Small intestine (tissue), 7 donors: ENCODE measurements around the gene NIT2. TPM values are rescaled to one million over a fixed set of nuclear protein-coding genes. Genes with fewer than 3 reads are reported as not detected.

Source experiments
- DNase-seq, 2 donors: peaks; one replicate each; pipeline versions ENCODE4 v3.0.0 to v3.0.0-alpha.2; 2013
- FAIRE-seq: peaks from 2 replicates; lab custom pipeline; 2012; peaks lifted over from hg19 to GRCh38; lab: Jason Lieb, UNC
- H3K27ac ChIP-seq, 3 donors: one replicate each; pipeline ENCODE4 v1.5.1; 2013; ENCODE audit warnings: low read length in 2 of 3, mild to moderate bottlenecking in 2 of 3, control low read depth in 1 of 3, inconsistent platforms in 1 of 3, low read depth in 1 of 3, moderate library complexity in 1 of 3
- H3K27me3 ChIP-seq, 3 donors: one replicate each; pipeline ENCODE4 v1.6.1; 2013; ENCODE audit warnings: low read length in 3 of 3, inconsistent platforms in 1 of 3; ENCODE audit not compliant: control insufficient read depth in 3 of 3, insufficient read depth in 3 of 3
- H3K36me3 ChIP-seq, 3 donors: one replicate each; pipeline ENCODE4 v1.6.1; 2013; ENCODE audit warnings: low read length in 3 of 3, inconsistent platforms in 1 of 3, low read depth in 1 of 3, mild to moderate bottlenecking in 1 of 3, moderate library complexity in 1 of 3; ENCODE audit not compliant: control insufficient read depth in 3 of 3, insufficient read depth in 2 of 3
- H3K4me1 ChIP-seq, 3 donors: one replicate each; pipeline ENCODE4 v1.6.1; 2013; ENCODE audit warnings: low read length in 2 of 3, inconsistent platforms in 1 of 3, low read depth in 1 of 3, mild to moderate bottlenecking in 1 of 3, moderate library complexity in 1 of 3; ENCODE audit not compliant: control insufficient read depth in 3 of 3, insufficient read depth in 2 of 3
- H3K4me3 ChIP-seq, 3 donors: one replicate each; pipeline ENCODE4 v1.5.1; 2013; ENCODE audit warnings: low read length in 3 of 3, control low read depth in 1 of 3, inconsistent platforms in 1 of 3, low read depth in 1 of 3, mild to moderate bottlenecking in 1 of 3, moderate library complexity in 1 of 3
- H3K9me3 ChIP-seq, 2 donors: one replicate each; pipeline ENCODE4 v1.6.1; 2013; ENCODE audit warnings: low read depth in 1 of 2, low read length in 1 of 2; ENCODE audit not compliant: control insufficient read depth in 2 of 2, insufficient read depth in 1 of 2
- WGBS, 3 donors: extraction: QIAGEN DNeasy Blood & Tissue Kit; methylation state at CpG; one replicate each; pipeline ENCODE4 v1.1.7; 2013; 5-methylcytosine and 5-hydroxymethylcytosine counted together
- polyA plus RNA-seq, 4 donors: library from polyadenylated mRNA; stranded (reverse) in 3 of 4; unstranded in 1 of 4; fragments of 200-250 nt in 3 of 4; fragments of 120-200 nt in 1 of 4; gene quantifications; one replicate each; pipeline versions ENCODE4 v1.2.1 to v1.2.3, GENCODE V29; 2013
- donor health status: healthy with polysubstance abuse.
- donor health status: control.
- donor health status: control.
- donor health status: Bipolar disorder and iron deficiency.
- donor health status: healthy.

Gene NIT2
- polyA plus RNA-seq, 4 donors = 7.0 to 102 (median 16.1) TPM

DNA sequence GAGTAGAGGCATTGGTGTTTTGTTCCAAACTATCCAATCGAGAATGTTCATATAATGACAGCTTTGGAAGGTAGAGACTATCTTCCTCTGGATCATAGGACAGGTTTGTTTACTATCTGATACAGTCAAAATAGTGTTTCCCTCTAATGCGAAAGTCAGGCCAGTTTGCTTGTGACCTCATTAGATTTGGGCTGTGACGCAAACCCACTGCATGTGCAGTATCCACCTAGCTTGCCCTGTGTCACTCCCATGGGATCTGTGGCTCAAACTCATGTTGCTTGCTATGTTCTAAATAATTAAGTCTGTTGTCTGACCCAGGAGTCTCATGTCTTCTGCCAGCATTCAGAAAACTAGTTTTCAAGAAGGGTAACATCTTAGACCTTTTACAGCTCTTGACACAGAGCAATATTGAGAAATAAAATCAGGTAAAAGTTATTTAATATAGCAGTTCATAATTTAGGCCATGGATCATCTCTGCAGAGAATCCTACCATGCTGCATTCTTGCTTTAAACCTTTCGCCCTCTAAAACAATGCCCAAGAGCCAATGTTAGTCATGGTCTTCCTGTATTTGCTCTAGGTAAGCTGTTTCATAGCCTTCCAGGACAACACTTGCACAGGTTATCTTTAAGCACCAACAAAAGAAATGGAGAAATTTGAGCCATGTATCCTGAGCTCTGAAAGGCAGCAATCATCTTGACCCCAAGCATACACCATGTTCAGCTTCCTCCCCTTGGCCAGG is 26.4 kb downstream of the NIT2 start:
- DNase-seq (no peak), FAIRE-seq (no peak)
- WGBS, 3 donors = 83 to 95% (median 93%) methylated on average over 4 of the region's 4 CpGs
- H3K27me3 ChIP-seq = no peaks in the 10 kb centered on the region
- no peak overlapping the region for H3K27ac ChIP-seq
- peaks cover 0 to 4% (median 0%) of the 10 kb centered on the region in 3 donors for H3K4me1 ChIP-seq
- H3K4me3 ChIP-seq = no peak overlapping the region
- H3K36me3 ChIP-seq = peaks cover 4 to 10% (median 8%) of the 10 kb centered on the region in 3 donors
- no peaks in the 10 kb centered on the region for H3K9me3 ChIP-seq

DNA sequence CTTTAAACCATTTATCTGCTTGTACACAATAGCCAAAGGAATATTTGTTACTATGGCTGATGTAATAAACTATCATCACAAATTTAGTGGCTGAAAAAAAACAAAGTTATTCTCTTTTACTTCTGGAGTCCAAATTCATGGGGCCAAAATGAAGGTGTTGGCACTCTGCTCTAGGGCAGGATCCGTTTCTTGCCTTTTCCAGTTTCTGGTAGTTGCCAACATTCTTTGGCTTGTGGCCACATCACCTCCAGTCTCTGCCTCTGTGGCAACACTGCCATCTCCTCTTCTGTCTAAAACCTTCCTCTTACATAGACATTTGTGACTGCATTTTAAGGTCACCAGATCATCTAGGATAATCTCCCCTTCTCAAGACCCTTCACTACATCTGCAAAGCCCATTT is 27.3 kb downstream of the NIT2 start:
- whole genome bisulfite sequencing, 3 donors = 90 to 100% (median 94%) methylated on average over 1 of the region's 1 CpG
- Histone ChIP-seq H3K27me3 (no peaks in the 10 kb centered on the region), H3K4me1 (peaks cover 0 to 4% (median 0%) of the 10 kb centered on the region in 3 donors), H3K4me3 (no peak overlapping the region), H3K36me3 (peaks cover 4 to 11% (median 9%) of the 10 kb centered on the region in 3 donors), H3K9me3 (no peaks in the 10 kb centered on the region), H3K27ac (no peak overlapping the region)
- no peak for DNase-seq
- no peak for FAIRE-seq

DNA sequence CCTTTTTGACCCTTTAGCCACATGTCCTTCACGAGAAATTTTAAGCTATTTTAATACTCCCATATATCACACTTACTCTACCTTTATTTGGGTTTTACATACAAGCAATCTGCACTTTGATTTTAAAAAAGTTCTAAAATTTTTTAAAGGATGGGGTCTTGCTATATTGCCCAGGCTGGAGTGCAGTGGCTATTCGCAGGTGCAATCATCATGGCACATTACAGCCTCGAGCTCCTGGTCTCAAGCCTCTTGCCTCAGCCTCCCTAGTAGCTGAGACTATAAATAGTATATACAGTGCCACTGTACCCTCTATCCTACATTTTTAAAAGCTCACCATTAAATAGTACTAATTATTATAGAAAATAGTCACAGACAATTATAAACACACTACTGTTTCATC is 29.9 kb downstream of the NIT2 start:
- FAIRE-seq (no peak), DNase-seq (no peak)
- Histone ChIP-seq H3K4me3 (no peak overlapping the region), H3K36me3 (peaks cover 6 to 16% (median 14%) of the 10 kb centered on the region in 3 donors), H3K4me1 (no peaks in the 10 kb centered on the region), H3K27me3 (no peaks in the 10 kb centered on the region), H3K27ac (no peak overlapping the region), H3K9me3 (no peaks in the 10 kb centered on the region)
- WGBS, 3 donors = 94 to 96% (median 95%) methylated on average over 3 of the region's 3 CpGs

DNA sequence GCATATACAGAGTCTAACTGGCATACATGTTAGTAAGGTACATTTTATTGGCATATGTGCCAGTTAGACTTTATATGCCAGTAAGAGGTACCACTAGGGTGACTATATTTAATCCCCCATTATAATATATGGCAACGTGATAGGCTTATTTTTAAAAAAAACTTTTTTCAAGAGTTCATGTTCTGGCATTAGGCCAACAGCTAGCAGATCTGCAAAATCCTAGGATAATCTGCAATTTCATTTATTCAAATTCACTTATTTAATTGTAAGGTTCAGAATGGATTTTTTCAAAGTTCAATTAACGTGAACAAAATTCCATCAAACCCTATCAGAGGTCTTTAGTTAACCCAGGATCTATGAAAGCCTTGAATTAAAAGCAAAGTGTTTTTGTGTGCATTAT is 31.9 kb downstream of the NIT2 start:
- 77 to 91% (median 82%) methylated on average over 2 of the region's 2 CpGs for WGBS, 3 donors
- DNase-seq (no peak), FAIRE-seq (no peak)
- Histone ChIP-seq H3K4me3 (no peak overlapping the region), H3K27me3 (no peaks in the 10 kb centered on the region), H3K9me3 (no peaks in the 10 kb centered on the region), H3K4me1 (no peaks in the 10 kb centered on the region), H3K36me3 (peaks cover 10 to 24% (median 14%) of the 10 kb centered on the region in 3 donors), H3K27ac (no peak overlapping the region)

DNA sequence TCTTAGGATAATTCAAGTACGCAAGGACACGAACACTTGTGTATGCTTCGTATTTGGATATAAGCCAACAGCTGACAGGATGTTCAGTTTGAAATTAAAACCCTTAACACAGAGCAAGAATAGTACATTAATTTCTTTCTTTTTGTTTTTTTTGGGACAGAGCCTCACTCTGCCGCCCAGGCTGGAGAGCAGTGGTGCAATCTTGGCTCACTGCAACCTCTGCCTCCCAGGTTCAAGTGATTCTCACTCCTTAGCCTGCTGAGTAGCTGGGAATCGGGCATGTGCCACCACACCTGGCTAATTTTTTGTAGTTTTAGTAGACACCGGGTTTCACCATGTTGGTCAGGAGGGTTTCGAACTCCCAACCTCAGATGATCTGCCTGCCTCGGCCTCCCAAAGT is 33.9 kb downstream of the NIT2 start:
- FAIRE-seq = no peak

DNA sequence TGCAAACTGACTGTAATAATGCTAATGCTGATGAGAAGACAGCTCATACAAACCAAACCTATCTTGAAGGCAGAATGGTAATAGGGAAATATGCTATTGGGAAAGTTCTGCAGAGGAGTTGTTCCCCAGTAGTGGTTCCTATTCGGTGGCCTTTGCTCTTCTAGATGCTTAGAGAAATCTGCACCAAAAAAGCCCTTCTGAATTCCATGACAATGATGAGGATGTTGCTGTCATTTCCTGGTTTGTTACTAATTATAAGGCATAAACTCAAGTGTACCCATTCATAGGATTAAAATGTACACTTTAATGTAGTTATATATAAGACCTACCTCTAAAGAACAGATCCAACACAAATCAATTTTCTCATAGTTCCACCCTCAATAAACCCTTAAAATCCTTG is 36.2 kb downstream of the NIT2 start:
- FAIRE-seq (no peak), DNase-seq (no peak)
- WGBS, 3 donors = 96 to 100% (median 97%) methylated on average over 1 of the region's 1 CpG
- no peaks in the 10 kb centered on the region for H3K27me3 ChIP-seq
- H3K4me3 ChIP-seq = no peak overlapping the region
- H3K4me1 ChIP-seq = no peaks in the 10 kb centered on the region
- H3K36me3 ChIP-seq = peaks cover 9 to 23% (median 15%) of the 10 kb centered on the region in 3 donors
- no peaks in the 10 kb centered on the region for H3K9me3 ChIP-seq
- no peak overlapping the region for H3K27ac ChIP-seq

More for the DNA sequence above, 33.9 kb downstream of the NIT2 start:
- peaks cover 13 to 26% (median 15%) of the 10 kb centered on the region in 3 donors for H3K36me3 ChIP-seq
- no peaks in the 10 kb centered on the region for H3K4me1 ChIP-seq
- 79 to 87% (median 82%) methylated on average over 8 of the region's 8 CpGs for WGBS, 3 donors
- H3K4me3 ChIP-seq = no peak overlapping the region
- H3K27me3 ChIP-seq = no peaks in the 10 kb centered on the region
- no peak overlapping the region for H3K27ac ChIP-seq
- no peak for DNase-seq
- no peaks in the 10 kb centered on the region for H3K9me3 ChIP-seq

DNA sequence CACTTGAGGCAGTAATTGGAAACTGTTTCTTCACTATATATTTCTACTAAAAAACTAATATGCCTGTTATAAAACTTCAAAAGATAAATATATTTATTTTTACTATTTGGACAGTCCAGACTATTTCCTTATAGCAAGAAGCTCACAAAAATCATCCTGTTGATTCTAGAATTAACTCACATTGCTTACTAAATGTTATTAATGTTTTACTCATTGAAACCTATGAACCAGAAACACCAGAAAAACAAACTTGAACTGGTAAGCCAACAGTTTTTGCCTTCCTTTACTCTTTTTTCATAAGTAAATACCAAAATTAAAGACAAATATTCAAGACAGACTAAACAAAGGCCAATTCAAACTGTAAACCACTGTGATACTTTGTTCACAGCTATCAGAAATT is 40.0 kb downstream of the NIT2 start:
- Histone ChIP-seq H3K36me3 (peaks cover 9 to 27% (median 13%) of the 10 kb centered on the region in 3 donors), H3K4me3 (no peak overlapping the region), H3K4me1 (no peaks in the 10 kb centered on the region), H3K9me3 (no peaks in the 10 kb centered on the region), H3K27ac (no peak overlapping the region), H3K27me3 (no peaks in the 10 kb centered on the region)
- FAIRE-seq (no peak), DNase-seq (no peak)

DNA sequence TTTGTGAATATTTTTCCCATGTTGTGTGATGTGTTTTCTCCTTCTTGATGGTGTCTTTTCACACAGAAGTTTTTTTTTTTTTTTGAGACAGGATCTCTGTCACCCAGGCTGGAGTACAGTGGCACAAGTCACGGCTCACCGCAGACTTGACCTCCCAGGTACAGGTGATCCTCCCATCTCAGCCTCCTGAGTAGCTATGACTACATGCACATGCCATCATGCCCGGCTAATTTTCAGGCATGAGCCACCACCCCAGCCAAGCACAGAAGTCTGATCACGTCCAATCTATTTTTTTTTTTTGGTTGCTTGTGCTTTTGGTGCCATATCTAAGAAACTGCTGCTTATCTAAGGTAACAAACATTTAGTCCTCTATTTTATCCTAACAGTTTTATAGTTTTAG is 41.7 kb downstream of the NIT2 start:
- H3K27me3 ChIP-seq = no peaks in the 10 kb centered on the region
- no peak overlapping the region for H3K4me3 ChIP-seq
- H3K9me3 ChIP-seq = no peaks in the 10 kb centered on the region
- DNase-seq (no peak), FAIRE-seq (no peak)
- H3K4me1 ChIP-seq = no peaks in the 10 kb centered on the region
- peaks cover 10 to 27% (median 19%) of the 10 kb centered on the region in 3 donors for H3K36me3 ChIP-seq
- WGBS, 3 donors = 95 to 99% (median 97%) methylated on average over 4 of the region's 4 CpGs
- H3K27ac ChIP-seq = no peak overlapping the region
